ENCODE data around the gene NMUR2. TPM values are rescaled to one million over a fixed set of nuclear protein-coding genes. Genes with fewer than 3 reads are reported as not detected.

Gene NMUR2
- total and polyA plus RNA-seq, 2 of the 8 experiments (the other 6 are each of a cell fraction or from before 2014, with no cell fraction given): 0.11 TPM; not detected in 1

DNA sequence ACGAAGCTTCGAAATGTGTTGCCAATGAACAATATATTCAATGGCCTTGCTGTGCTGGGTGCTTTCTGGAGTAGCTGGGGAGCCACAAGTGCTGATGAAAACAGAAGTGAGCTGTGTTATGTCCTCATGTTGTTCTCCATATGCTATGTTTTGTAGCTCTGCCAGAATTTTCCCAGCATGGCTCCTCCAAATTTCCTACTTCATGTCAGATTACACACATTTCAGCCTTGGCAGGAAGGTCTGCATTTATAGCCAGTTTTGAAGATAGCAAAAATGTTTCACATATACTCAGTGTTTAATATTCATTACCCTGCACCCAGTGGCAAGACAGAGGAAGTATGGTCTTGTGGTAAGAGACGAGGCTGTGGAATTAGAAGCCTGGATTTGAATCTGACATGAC, 22.6 kb upstream of the NMUR2 start:
- H3K79me2 ChIP-seq (ENCODE audit: control insufficient read depth in 1 of 2, insufficient read depth in 2 of 2, low read length in 2 of 2): no peaks in the 10 kb centered on the region
- TF ChIP-seq, protein P1, sequence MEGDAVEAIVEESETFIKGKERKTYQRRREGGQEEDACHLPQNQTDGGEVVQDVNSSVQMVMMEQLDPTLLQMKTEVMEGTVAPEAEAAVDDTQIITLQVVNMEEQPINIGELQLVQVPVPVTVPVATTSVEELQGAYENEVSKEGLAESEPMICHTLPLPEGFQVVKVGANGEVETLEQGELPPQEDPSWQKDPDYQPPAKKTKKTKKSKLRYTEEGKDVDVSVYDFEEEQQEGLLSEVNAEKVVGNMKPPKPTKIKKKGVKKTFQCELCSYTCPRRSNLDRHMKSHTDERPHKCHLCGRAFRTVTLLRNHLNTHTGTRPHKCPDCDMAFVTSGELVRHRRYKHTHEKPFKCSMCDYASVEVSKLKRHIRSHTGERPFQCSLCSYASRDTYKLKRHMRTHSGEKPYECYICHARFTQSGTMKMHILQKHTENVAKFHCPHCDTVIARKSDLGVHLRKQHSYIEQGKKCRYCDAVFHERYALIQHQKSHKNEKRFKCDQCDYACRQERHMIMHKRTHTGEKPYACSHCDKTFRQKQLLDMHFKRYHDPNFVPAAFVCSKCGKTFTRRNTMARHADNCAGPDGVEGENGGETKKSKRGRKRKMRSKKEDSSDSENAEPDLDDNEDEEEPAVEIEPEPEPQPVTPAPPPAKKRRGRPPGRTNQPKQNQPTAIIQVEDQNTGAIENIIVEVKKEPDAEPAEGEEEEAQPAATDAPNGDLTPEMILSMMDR (IDR thresholded peaks at IDR 0.05; ENCODE audit: control extremely low read depth in 1 of 3, insufficient read depth in 1 of 3, low read depth in 1 of 3, low read length in 3 of 3): no peak
- TF ChIP-seq JUN (IDR thresholded peaks at IDR 0.05; ENCODE audit: low read depth, low read length) (no peak), TAF1 (IDR thresholded peaks at IDR 0.05; ENCODE audit: low read depth, low read length) (no peak)
- no peaks in the 10 kb centered on the region for H3K4me1 ChIP-seq (replicated peaks in 1 of 4; ENCODE audit: control insufficient read depth in 3 of 4, insufficient read depth in 4 of 4, low read length in 3 of 4)
- no peak overlapping the region for H3K14ac ChIP-seq (ENCODE audit: insufficient read length)
- no peaks in the 10 kb centered on the region for H4K20me1 ChIP-seq (replicated peaks in 1 of 2; ENCODE audit: control insufficient read depth in 1 of 2, insufficient read depth in 2 of 2, low read length in 2 of 2)
- peaks cover 2% of the 10 kb centered on the region; the same call in 1 of the 2 replicates for H3K23me2 ChIP-seq (ENCODE audit: low read depth, low read length)
- H2AFZ ChIP-seq (ENCODE audit: low read length): no peak overlapping the region
- H3K4me2 ChIP-seq (ENCODE audit: insufficient read depth in 1 of 2, low read depth in 2 of 2, low read length in 2 of 2): no peak overlapping the region
- CTCF ChIA-PET (ENCODE audit: partially characterized antibody): interaction anchor here (1.3 kb wide), 2 partner anchors 9 to 77 kb away, joined by 3 to 4 read pairs; no protein-coding TSS in a partner anchor
- H3K4ac ChIP-seq (replicated peaks; ENCODE audit: insufficient read length, low read depth, low read length): no peak overlapping the region
- no peak overlapping the region for H2BK20ac ChIP-seq (ENCODE audit: low read length)
- no peak overlapping the region for H4K5ac ChIP-seq (ENCODE audit: insufficient read length, low read depth, low read length)
- no peak overlapping the region for H3K23ac ChIP-seq (ENCODE audit: insufficient read length)
- FAIRE-seq (no peak), DNase-seq (ENCODE audit: low read depth in 1 of 2, low spot score in 2 of 2) (no peak)
- H3K18ac ChIP-seq (ENCODE audit: extremely low read depth, low read length): no peak overlapping the region
- no peak overlapping the region for H3K27ac ChIP-seq (ENCODE audit: low read depth, low read length)
- H2AK5ac ChIP-seq (ENCODE audit: low read depth, low read length): no peak overlapping the region
- POLR2A ChIA-PET (ENCODE audit: partially characterized antibody): no interaction called here
- H2BK15ac ChIP-seq (ENCODE audit: low read length): no peak overlapping the region
- no peak overlapping the region for H4K8ac ChIP-seq (ENCODE audit: extremely low read depth, insufficient read depth, low read length)
- H3K9me3 ChIP-seq (ENCODE audit: insufficient read depth in 2 of 2, low read depth in 1 of 2, low read length in 1 of 2): no peaks in the 10 kb centered on the region
- H3K36me3 ChIP-seq (ENCODE audit: control insufficient read depth in 2 of 4, insufficient read depth in 4 of 4, low read length in 3 of 4): no peaks in the 10 kb centered on the region
- H3K27me3 ChIP-seq (replicated peaks in 1 of 4; ENCODE audit: control insufficient read depth in 3 of 4, extremely low read depth in 1 of 4, insufficient read depth in 3 of 4, low read length in 3 of 4): no peaks in the 10 kb centered on the region
- no peak overlapping the region for H3K56ac ChIP-seq (replicated peaks; ENCODE audit: insufficient read length, low read depth, low read length)
- H4K91ac ChIP-seq (replicated peaks; ENCODE audit: insufficient read length, low read length): no peak overlapping the region
- no peaks in the 10 kb centered on the region for H3K79me1 ChIP-seq (ENCODE audit: low read depth, low read length)
- H3K9ac ChIP-seq (replicated peaks in 1 of 4; ENCODE audit: extremely low read depth in 1 of 4, low read depth in 3 of 4, low read length in 3 of 4): no peak overlapping the region
- WGBS, 2 experiments (ENCODE audit: extremely low coverage in 1 of 2, insufficient coverage in 1 of 2, insufficient read length in 1 of 2, insufficient replicate concordance in 2 of 2, low coverage in 1 of 2, low lambda C conversion rate in 2 of 2, missing lambda C conversion rate in 1 of 2): 93% methylated on average over 3 of the region's 3 CpGs; no CpG with 5 or more reads in 1 of the 2 experiments
- H2BK120ac ChIP-seq (replicated peaks; ENCODE audit: low read depth, low read length): no peak overlapping the region
- no peak overlapping the region for H2BK12ac ChIP-seq (ENCODE audit: low read depth, low read length)
- no peak overlapping the region for H2BK5ac ChIP-seq (ENCODE audit: low read depth, low read length)
- no peak overlapping the region for H3K4me3 ChIP-seq (ENCODE audit: extremely low read depth in 1 of 4, insufficient read depth in 2 of 4, low read depth in 3 of 4, low read length in 4 of 4)

Measured in H1 (cell line).